Measurements from ENCODE around the gene RSPO1. TPM values are rescaled to one million over a fixed set of nuclear protein-coding genes. Genes with fewer than 3 reads are reported as not detected.

The RSPO1 gene
- total and polyA plus RNA-seq, 10 of the 15 experiments (the other 5 are each of a cell fraction or from before 2014, with no cell fraction given): not detected

- POLR2A ChIA-PET: interaction anchor here (0.5 kb wide), 1 partner anchor 153 kb away, joined by 4 read pairs; no protein-coding TSS in a partner anchor
- CTCF ChIA-PET: interaction anchor here (0.6 to 2.5 kb wide), 4 partner anchors 15 to 69 kb away, joined by 3 to 11 read pairs (median 3); no protein-coding TSS in a partner anchor
- intact Hi-C loops (cut with micrococcal nuclease; ENCODE audit: unreplicated experiment) (no loop called here), in situ Hi-C loops (cut with MboI) (no loop called here)
- Histone ChIP-seq H4K20me1 (ENCODE audit: control insufficient read depth, insufficient read depth) (no peaks in the 10 kb centered on the region), H3K36me3 (ENCODE audit: control insufficient read depth in 2 of 2, insufficient read depth in 2 of 2, low read length in 1 of 2) (no peaks in the 10 kb centered on the region), H3K9ac (ENCODE audit: control insufficient read depth, insufficient read depth, low read length) (no peak overlapping the region), H3K4me3 (no peak overlapping the region), H3K79me2 (ENCODE audit: control insufficient read depth, insufficient read depth, low read length) (no peaks in the 10 kb centered on the region), H3K27me3 (replicated peaks in 1 of 2; ENCODE audit: control insufficient read depth in 2 of 2, insufficient read depth in 2 of 2, low read length in 1 of 2) (no peaks in the 10 kb centered on the region; a peak in 1 of 4 replicates), H3K27ac (ENCODE audit: control insufficient read depth, insufficient read depth) (no peak overlapping the region), H3K9me3 (replicated peaks; ENCODE audit: control insufficient read depth, insufficient read depth, low read length) (no peaks in the 10 kb centered on the region), H3K4me2 (ENCODE audit: control insufficient read depth, insufficient read depth) (no peak overlapping the region), H2AFZ (ENCODE audit: control insufficient read depth, low read depth, low read length) (no peak overlapping the region), H3K4me1 (ENCODE audit: control insufficient read depth, insufficient read depth, low read length) (no peaks in the 10 kb centered on the region)
- BruUV-seq (replicated peaks): no TSS peak
- WGBS (ENCODE audit: insufficient coverage, insufficient replicate concordance, low lambda C conversion rate, missing lambda C conversion rate): 66% methylated on average over 17 of the region's 17 CpGs
- ATAC-seq (no peak), FAIRE-seq (no peak), DNase-seq (ENCODE audit: low read depth, low spot score) (no peak)
- TF ChIP-seq ZNF274 (IDR thresholded peaks at IDR 0.05; ENCODE audit: insufficient read depth, insufficient read length) (no peak), EP300 (IDR thresholded peaks at IDR 0.05; ENCODE audit: borderline replicate concordance in 1 of 2, control insufficient read depth in 1 of 2, low read depth in 2 of 2, low read length in 2 of 2) (no peak)
- RAD21 ChIA-PET (ENCODE audit: unreplicated experiment): no interaction called here
- SMC1A ChIA-PET (ENCODE audit: uncharacterized antibody, unreplicated experiment): interaction anchor here (1.0 to 2.7 kb wide), 3 partner anchors 8 to 15 kb away, joined by 3 to 13 read pairs (median 3); no protein-coding TSS in a partner anchor
Measured at GRCh38 chr1:37667023-37667671, 32.5 kb upstream of the RSPO1 start.

GRCh38 chr1:37666241-37666867, 31.7 kb upstream of the RSPO1 start:
- Histone ChIP-seq H3K9ac (ENCODE audit: control insufficient read depth, insufficient read depth, low read length) (no peak overlapping the region), H3K4me1 (ENCODE audit: control insufficient read depth, insufficient read depth, low read length) (no peaks in the 10 kb centered on the region), H2AFZ (ENCODE audit: control insufficient read depth, low read depth, low read length) (no peak overlapping the region), H4K20me1 (ENCODE audit: control insufficient read depth, insufficient read depth) (no peaks in the 10 kb centered on the region), H3K79me2 (ENCODE audit: control insufficient read depth, insufficient read depth, low read length) (no peaks in the 10 kb centered on the region), H3K4me3 (no peak overlapping the region), H3K36me3 (ENCODE audit: control insufficient read depth in 2 of 2, insufficient read depth in 2 of 2, low read length in 1 of 2) (no peaks in the 10 kb centered on the region), H3K9me3 (replicated peaks; ENCODE audit: control insufficient read depth, insufficient read depth, low read length) (no peaks in the 10 kb centered on the region), H3K4me2 (ENCODE audit: control insufficient read depth, insufficient read depth) (no peak overlapping the region), H3K27me3 (replicated peaks in 1 of 2; ENCODE audit: control insufficient read depth in 2 of 2, insufficient read depth in 2 of 2, low read length in 1 of 2) (no peaks in the 10 kb centered on the region; a peak in 1 of 4 replicates), H3K27ac (ENCODE audit: control insufficient read depth, insufficient read depth) (no peak overlapping the region)
- no TSS peak for BruUV-seq (replicated peaks)
- in situ Hi-C loops (cut with MboI): no loop called here
- ChIA-PET POLR2A (no interaction called here), RAD21 (ENCODE audit: unreplicated experiment) (no interaction called here), SMC1A (ENCODE audit: uncharacterized antibody, unreplicated experiment) (interaction anchor here (1.0 to 2.7 kb wide), 3 partner anchors 9 to 15 kb away, joined by 3 to 13 read pairs (median 3); no protein-coding TSS in a partner anchor), CTCF (interaction anchor here (0.6 to 2.5 kb wide), 3 partner anchors 16 to 68 kb away, joined by 3 to 11 read pairs (median 3); no protein-coding TSS in a partner anchor)
- no peak for FAIRE-seq
- 29% methylated on average over 11 of the region's 11 CpGs for WGBS (ENCODE audit: insufficient coverage, insufficient replicate concordance, low lambda C conversion rate, missing lambda C conversion rate)
- no peak for DNase-seq (ENCODE audit: low read depth, low spot score)
- intact Hi-C loops (cut with micrococcal nuclease; ENCODE audit: unreplicated experiment): no loop called here
- ATAC-seq: no peak
- TF ChIP-seq ZBTB33 (IDR thresholded peaks at IDR 0.05): no peak
- TF ChIP-seq SPI1 (IDR thresholded peaks at IDR 0.05; ENCODE audit: borderline replicate concordance, insufficient read depth, low read depth, low read length): no peak
- TF ChIP-seq TCF7 (IDR thresholded peaks at IDR 0.05; ENCODE audit: borderline replicate concordance): no peak
- TF ChIP-seq TBL1XR1 (IDR thresholded peaks at IDR 0.05; ENCODE audit: low read depth, low read length): no peak
- TF ChIP-seq REST (IDR thresholded peaks at IDR 0.05; ENCODE audit: low read depth, low read length): no peak
- no peak for TF ChIP-seq DPF2 (IDR thresholded peaks at IDR 0.05)
- TF ChIP-seq MYC (IDR thresholded peaks at IDR 0.05; ENCODE audit: insufficient read depth, insufficient read length, insufficient replicate concordance, low read length, severe bottlenecking): no peak
- TF ChIP-seq IKZF1 (conservative IDR thresholded peaks at IDR 0.05): no peak
